ENCODE measurements around the gene KRTAP4-6.
"Not testable (repeated sequence)": the region's sequence is repeated elsewhere in the genome, so short reads cannot be mapped to it uniquely, and the experiment has no call there.

The KRTAP4-6 gene

DNA sequence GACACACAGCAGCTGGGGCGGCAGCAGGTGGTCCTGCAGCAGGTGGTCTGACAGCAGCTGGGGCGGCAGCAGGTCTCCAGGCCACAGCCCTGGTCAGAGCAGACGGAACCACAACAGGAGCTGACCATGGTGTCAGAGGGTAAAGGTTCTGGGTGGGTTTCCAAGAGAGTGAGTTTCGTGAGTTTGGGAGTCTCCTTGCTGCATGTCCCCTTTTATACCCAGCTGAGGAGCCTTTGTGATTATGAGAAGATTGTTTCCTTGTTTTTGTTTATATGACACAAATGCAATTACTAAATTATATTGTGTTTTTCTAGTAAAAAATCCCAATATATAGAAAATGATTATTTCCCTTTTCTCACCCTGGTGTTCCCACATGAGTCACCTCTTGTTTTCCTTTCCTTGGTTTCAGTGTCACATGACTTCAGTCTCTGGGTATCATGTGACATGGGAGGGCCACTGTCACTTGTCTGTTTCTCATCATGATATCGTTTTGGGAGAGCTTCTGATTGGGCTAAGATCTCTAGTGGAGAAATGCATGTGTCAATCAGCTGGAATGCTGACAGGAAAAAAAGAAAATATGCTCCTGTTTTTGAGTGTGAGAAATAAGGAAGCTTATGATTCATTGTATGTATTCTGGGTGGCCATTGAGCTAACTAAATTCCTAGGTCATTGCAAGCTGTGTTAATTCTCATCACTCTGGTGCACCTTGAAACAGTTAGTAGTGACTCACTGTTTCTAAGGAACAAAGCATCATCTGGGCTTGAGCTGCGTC is at the start of gene KRTAP4-6:
Gene KRTAP4-6, minus strand, starts transcription at position 185 of the 772 bp plus-strand sequence. Its CDS starts 57 bp downstream, at position 128.
- DNase-seq = no peak

GRCh38 chr17:41189837-41190318 is 49.5 kb upstream of the KRTAP4-6 start, which contains the start of gene KRTAP9-1:
Gene KRTAP9-1 (plus strand): TSS chr17:41189887. CDS start chr17:41189887, 0 bp downstream.
- DNase-seq = not testable (repeated sequence)

GRCh38 chr17:41186872-41187271 is 46.5 kb upstream of the KRTAP4-6 start:
- DNase-seq = no peak

DNA sequence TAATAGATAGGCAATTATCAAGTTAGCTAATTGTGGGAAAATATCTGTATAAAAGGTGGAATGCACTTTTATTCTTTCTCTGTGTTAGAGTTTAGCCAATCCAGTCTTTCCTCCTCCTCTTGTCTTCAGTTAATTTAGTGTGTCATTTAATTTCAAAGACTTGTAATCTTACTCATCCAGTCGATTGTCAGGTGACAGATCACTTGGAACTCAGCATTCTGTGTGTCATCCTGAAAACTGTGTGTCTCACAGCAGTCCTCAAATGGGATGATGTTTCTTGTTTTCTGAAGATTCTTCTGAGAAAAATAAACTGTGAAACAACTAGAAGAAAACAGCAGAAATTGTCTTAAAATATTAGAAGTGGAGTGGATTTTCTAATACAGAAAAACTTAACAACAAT is 44.7 kb upstream of the KRTAP4-6 start:
- no peak for DNase-seq

DNA sequence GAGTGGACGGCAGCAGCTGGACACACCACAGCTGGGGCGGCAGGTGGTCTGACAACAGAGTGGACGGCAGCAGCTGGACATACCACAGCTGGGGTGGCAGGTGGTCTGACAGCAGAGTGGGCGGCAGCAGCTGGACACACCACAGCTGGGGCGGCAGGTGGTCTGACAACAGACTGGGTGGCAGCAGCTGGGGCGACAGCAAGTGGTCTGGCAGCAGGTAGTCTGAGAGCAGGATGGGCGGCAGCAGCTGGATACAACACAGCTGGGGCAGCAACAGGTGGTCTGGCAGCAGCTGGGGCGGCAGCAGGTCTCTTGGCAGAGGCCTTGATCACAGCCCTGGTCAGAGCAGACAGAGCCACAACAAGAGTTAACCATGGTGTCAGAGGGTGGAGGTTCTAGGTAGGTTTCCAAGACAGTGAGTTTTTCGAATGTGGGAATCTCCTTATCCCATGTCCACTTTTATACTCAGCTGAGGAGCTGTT is 44.2 kb upstream of the KRTAP4-6 start, which contains the start of gene KRTAP4-1:
Gene KRTAP4-1, minus strand, starts transcription at position 432 of the 482 bp plus-strand sequence. Its CDS starts 57 bp downstream, at position 375.
- no peak for DNase-seq

- DNase-seq = no peak
Observed at GRCh38 chr17:41178843-41179616, 38.7 kb upstream of the KRTAP4-6 start.

DNA sequence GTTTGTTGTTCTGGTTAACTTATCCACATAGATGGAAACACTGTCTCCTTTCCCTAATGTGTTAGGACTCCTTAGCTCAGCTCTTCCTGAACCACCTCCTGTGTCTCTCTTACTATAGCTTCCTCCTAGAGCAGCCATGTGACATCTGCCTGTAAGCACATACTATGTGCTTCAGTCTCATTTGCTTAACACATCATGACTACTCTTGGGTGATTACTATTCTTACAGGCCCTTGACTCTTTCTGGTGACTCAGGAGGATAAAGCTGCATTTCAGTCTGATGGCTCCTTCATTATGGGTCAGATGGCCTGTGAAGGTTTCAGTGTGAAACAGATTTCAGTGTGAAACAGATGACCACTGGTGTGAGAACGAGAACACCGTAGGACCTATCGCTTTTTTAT is 38.0 kb upstream of the KRTAP4-6 start:
- DNase-seq = no peak

- no peak for DNase-seq
Observed at GRCh38 chr17:41177727-41178271, 37.5 kb upstream of the KRTAP4-6 start, which contains the start of gene KRTAP4-2. Gene KRTAP4-2 (minus strand): TSS chr17:41178221. CDS start chr17:41178164, 57 bp downstream.

DNA sequence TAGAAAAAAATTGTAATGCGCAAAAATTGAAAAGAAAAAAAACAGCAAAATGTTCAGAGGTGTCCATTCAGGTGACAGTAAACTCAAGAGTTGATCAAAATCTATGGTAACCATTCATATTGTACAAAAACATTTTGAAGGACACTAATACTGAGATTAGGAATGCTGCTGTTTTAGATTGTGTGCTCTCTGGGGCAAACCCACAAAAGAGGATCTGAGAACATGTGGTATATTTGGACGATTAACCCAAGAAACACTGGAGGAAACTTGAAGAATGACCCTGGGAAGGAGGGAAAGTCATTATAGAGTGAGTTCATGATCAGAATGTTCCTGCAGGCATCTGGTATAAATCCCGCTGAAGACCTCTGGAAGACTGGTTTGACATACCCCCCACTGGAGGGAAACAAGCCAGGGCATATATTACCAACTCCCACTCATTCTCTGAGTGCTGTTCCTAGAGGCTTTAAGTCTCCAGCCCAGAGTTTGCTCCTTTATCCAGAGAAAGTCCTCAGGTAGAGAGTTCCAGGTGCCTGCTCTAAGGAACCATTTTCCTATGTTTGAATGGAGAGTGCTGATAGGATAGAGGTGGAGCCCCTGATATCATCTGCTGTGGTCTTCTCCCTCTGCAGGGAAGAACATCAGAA is 36.5 kb upstream of the KRTAP4-6 start:
- DNase-seq = no peak

DNA sequence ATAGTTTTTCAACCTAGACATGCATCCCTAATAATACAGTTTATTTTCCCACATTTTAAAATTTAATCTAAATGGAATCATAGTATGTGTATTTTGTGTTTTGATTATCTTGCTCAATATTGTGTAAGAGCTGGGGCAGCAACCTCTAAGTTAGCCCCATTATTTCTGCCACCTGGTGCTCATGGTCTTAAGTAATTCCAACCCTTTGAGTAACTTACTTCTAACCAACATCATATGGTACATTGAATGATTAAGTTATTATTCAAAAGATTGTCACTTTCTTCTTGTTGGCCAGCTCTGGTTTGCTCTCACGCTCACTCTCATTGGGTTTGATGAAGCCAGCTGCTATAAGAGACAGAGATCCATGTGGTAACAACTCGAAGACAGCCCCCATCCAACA is 31.5 kb upstream of the KRTAP4-6 start:
- DNase-seq = no peak

GRCh38 chr17:41168121-41168520 is 27.8 kb upstream of the KRTAP4-6 start, which contains the start of gene KRTAP4-3:
Gene KRTAP4-3 (minus strand): TSS chr17:41168221. CDS start chr17:41168172, 49 bp downstream.
- DNase-seq = no peak

DNA sequence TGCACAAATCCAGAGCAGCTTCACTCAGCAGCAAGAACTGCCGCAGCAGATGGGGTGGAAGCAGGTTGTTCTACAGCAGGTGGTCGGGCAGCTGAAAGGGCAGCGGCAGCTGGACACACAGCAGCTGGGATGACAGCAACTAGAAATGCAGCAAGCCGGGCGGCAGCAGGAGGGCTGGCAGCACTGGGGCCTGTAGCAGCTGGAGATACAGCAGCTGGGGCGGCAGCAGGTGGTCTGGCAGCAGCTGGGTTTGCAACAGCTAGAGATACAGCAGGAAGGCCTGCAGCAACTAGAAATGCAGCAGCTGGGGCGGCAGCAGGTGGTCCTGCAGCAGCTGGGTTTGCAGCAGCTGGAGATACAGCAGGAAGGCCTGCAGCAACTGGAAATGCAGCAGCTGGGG is 27.2 kb upstream of the KRTAP4-6 start:
- no peak for DNase-seq

DNA sequence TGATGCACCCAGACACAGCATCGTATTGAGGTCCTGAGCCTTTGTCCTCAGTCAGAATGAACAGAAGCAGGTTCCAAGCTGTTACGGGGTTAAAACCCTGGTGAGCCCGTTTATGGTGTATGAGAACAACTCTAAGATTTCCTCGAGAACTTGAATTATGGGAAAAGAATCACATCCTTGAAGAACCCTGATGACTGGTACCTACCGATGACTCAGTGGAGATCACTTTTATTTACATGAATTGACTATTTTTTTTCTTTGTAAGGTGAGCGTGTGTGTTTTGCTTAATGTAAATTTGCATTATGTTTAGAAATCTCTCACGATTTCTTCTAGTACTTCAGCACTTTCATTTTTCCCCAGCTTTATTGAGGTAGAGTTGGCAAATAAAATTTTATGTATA is 23.5 kb upstream of the KRTAP4-6 start:
- no peak for DNase-seq

DNA sequence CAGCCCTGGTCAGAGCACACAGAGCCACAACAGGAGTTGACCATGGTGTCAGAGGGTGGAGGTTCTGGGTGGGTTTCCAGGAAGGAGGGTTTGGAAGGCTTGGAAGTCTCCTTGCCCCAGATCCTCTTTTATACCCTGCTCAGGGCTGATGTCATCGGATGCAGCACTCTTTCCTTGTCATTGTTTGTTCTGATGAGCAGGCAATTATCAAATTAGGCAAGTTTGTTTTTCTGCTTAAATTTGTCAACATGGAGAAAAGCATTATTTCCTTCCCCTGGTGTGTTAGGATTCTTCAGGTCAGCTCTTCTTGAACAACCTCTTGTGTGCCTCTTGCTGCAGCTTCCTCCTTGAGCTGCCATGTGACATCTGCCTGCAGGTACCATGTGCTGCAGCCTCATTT is 20.3 kb upstream of the KRTAP4-6 start, which contains the start of gene KRTAP4-4:
Gene KRTAP4-4, minus strand, starts transcription at position 101 of the 400 bp plus-strand sequence. Its CDS starts 57 bp downstream, at position 44.
- no peak for DNase-seq

DNA sequence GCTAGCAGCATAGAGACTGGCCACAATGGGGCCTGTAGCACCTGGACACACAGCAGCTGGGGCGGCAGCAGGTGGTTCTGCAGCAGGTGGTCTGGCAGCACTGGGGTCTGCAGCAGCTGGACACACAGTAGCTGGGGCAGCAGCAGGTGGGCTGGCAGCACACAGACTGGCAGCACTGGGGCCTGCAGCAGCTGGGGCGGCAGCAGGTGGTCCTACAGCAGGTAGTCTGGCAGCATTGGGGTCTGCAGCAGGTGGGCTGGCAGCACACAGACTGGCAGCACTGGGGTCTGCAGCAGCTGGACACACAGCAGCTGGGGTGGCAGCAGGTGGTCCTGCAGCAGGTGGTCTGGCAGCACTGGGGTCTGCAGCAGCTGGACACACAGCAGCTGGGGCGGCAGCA is 19.8 kb upstream of the KRTAP4-6 start:
- DNase-seq = not testable (repeated sequence)

DNA sequence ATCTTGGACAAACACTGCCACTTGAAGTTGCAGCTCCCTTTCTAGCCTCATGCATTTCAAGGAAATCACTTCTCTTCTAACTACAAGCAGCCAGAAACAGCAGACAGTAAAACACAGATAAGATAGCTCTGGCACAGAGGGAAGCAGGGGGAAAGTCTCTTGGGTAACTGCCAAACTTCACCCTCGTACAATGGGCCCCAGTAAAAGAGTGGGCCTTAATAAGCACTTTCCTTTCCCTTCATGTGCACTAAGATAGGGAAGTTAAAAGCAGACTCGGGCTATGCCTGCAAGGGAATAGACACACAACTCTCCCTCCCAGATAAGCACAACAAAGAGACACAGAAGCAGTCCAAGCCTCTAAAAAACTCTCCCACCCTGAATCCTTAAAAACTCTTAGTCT is 13.5 kb upstream of the KRTAP4-6 start:
- no peak for DNase-seq

DNA sequence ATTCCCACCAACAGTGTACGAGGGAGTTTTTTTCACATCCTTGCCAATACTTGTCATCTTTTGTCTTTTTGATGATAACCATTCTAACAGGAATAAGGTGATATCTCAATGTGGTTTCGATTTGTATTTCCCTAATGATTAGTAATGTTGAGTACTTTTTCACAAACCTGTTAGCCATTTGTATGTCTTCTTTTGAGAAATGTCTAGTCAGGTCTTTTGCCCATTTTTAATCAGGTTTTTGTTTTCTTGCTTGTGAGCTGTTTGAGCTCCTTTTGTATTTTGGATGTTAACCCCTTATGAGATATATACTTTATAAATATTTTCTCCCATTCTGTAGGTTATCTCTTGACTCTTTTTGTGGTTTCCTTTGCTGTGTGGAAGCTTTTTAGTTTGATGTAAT is 11.2 kb upstream of the KRTAP4-6 start:
- DNase-seq = no peak

GRCh38 chr17:41150026-41150425 is 9.7 kb upstream of the KRTAP4-6 start:
- DNase-seq = no peak

DNA sequence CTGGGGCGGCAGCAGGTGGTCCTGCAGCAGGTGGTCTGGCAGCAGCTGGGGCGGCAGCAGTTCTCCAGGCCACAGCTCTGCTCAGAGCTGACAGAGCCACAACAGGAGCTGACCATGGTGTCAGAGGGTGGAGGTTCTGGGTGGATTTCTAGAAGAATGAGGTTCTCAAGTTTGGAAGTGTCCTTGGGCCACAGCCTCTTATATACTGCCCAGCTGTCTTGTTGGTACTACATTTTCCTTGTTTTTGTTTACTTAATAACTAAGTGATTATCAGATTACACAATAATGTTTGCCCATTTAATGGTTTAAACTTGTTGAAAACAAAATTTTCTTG is 9.3 kb upstream of the KRTAP4-6 start, which contains the start of gene KRTAP4-5:
Gene KRTAP4-5, minus strand, starts transcription at position 174 of the 334 bp plus-strand sequence. Its CDS starts 58 bp downstream, at position 116.
- DNase-seq = no peak

GRCh38 chr17:41148971-41149651 is 8.8 kb upstream of the KRTAP4-6 start:
- DNase-seq = not testable (repeated sequence)

DNA sequence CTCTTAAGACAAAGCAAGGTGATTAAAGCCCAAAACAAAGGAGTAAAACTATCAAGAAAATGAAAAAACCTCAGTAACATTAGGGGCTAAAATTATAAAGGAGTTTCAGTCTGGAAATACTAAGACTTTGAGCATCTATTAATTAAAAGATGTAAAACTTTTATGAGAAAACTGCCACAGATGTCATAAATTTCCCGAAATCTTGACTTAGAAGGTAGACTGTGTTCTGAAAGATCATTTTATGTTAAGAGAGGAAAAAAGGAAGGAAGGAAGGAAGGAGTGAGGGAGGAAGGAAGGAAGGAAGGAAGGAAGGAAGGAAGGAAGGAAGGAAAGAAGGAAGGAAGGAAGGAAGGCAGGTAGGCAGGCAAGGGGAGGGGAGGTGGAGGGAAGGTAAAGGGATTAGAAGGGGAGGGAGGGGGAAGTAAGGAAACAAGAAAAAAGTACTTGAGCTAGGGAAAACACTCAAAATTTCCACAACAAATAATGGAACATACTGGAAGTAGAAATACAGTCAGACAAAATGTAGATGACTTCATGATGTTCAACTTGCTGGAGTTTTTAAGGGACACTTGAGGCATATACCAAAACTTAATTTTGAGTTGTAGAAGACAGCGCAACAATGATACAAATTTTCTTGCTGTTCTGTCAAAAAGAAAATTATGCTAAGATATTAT is 7.3 kb upstream of the KRTAP4-6 start:
- no peak for DNase-seq
